ENCODE measurements around the gene ARHGAP5.

DNA sequence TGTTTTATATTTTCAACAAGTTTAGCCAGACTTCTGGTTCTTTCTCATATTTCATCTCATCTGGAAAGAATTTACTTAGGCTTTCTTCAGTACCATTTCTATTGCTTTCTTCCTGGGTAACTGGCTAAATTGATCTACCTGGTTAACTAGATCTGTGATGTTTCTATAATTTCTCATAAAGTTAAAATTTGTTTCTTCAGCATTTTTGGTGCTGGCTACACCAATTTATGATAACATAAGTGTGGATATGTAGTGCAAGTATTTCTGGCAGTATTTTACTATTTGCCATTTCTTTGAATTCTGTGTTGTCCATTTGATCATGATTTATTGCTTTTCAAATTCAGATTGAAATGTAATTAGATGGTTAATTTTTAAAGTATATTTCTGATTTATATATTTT, 25.9 kb downstream of the ARHGAP5 start:
- TF ChIP-seq, protein P1, sequence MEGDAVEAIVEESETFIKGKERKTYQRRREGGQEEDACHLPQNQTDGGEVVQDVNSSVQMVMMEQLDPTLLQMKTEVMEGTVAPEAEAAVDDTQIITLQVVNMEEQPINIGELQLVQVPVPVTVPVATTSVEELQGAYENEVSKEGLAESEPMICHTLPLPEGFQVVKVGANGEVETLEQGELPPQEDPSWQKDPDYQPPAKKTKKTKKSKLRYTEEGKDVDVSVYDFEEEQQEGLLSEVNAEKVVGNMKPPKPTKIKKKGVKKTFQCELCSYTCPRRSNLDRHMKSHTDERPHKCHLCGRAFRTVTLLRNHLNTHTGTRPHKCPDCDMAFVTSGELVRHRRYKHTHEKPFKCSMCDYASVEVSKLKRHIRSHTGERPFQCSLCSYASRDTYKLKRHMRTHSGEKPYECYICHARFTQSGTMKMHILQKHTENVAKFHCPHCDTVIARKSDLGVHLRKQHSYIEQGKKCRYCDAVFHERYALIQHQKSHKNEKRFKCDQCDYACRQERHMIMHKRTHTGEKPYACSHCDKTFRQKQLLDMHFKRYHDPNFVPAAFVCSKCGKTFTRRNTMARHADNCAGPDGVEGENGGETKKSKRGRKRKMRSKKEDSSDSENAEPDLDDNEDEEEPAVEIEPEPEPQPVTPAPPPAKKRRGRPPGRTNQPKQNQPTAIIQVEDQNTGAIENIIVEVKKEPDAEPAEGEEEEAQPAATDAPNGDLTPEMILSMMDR (IDR thresholded peaks at IDR 0.05; ENCODE audit: low read depth, low read length, poor library complexity, severe bottlenecking), result no peak
- no peak for TF ChIP-seq EZH2phosphoT487 (IDR thresholded peaks at IDR 0.05; ENCODE audit: borderline replicate concordance, low read length)

Data from DOHH2 (cell line).